Hematopoietic multipotent progenitor cell treated with erythropoietin and hydrocortisone succinate and interleukin-3 and kit ligand, for 17 days (in vitro differentiated cells): Measurements from ENCODE around the gene CFAP20DC.

ENCODE experiments used
- DNase-seq: peaks from one replicate; pipeline ENCODE4 v3.0.0-alpha.2; 2015; ENCODE audit warnings: low spot score

CFAP20DC gene

DNA sequence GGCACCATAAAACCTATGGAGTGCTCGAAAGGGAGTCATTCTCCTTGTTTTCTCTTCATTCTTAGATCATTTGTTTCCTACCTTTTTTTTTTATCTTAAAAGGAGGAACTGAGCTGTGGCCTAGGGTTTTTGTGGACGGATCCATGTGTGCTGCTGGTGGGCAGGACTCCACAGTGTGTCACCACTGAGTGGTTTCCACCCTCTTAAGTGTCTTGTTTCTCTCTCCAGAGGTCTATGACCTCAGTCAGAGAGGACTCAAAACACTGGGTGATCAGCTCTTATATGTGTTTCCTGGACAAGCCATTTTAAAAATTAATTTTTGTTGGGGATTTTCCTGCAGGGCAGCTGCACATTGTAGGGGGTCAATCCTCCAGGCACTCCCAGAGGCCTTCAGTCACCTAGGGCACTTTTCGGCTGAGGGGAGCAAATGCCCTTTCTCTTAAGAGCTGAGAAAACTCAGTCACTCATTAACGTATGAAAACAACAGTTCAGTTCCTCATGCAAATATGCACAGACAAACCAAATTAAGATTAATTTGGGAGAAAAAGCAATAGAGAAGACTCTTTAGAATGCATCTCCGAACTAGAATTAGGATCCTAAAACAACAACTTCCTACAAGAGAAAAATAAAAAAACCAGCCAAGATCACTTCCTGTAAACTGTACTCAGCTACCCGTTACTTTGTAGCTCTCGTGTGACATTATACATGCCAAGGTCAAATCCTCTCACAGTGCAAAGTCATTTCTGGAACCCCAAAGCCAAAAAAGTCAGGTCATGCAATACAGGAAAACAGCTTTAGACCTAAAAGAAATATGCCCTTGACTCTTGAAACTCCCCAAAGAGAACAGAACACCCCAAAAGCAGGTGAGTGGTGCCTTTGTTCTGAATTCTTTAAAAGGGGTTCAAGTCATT, 355.6 kb downstream of the CFAP20DC start:
- DNase-seq: no peak

DNA sequence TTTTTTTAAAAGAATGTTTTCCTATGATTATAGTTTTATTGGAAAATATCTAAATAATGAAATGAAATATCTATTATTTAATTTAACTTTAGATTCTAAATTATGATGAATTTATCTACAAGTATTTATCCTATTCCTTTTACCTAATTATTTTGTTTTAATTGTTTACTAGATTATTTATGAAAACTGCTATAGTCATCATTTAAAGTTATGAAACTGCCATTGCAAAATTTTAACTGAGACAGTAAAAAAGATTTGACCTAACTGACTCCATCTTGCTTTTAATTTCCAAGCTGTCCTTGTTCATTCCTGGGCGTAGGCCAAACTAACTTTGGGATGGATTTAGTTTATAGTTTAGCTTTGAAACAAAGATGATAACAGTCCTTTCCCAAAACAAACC, 357.3 kb downstream of the CFAP20DC start:
- DNase-seq: no peak
